Lower leg skin (tissue), 3 donors: ENCODE results near the gene HSDL2.

Experiments
- POLR2A ChIP-seq, 2 donors: fragments of 450-650 bp; IDR thresholded peaks; one replicate each; pipeline ENCODE4 v1.6.1; 2016 to 2017; ENCODE audit warnings: antibody characterized with exemption in 2 of 2, mild to moderate bottlenecking in 1 of 2, moderate library complexity in 1 of 2
- TF ChIP-seq, protein P1 (sequence below), 3 donors: fragments of 450-650 bp; IDR thresholded peaks; one replicate each; pipeline ENCODE4 v1.5.1; 2016; ENCODE audit warnings: antibody characterized with exemption in 3 of 3, mild to moderate bottlenecking in 3 of 3, moderate library complexity in 2 of 3

GRCh38 chr9:112341730-112342129 lies 38.2 kb upstream of the HSDL2 start:
- TF ChIP-seq, protein P1, sequence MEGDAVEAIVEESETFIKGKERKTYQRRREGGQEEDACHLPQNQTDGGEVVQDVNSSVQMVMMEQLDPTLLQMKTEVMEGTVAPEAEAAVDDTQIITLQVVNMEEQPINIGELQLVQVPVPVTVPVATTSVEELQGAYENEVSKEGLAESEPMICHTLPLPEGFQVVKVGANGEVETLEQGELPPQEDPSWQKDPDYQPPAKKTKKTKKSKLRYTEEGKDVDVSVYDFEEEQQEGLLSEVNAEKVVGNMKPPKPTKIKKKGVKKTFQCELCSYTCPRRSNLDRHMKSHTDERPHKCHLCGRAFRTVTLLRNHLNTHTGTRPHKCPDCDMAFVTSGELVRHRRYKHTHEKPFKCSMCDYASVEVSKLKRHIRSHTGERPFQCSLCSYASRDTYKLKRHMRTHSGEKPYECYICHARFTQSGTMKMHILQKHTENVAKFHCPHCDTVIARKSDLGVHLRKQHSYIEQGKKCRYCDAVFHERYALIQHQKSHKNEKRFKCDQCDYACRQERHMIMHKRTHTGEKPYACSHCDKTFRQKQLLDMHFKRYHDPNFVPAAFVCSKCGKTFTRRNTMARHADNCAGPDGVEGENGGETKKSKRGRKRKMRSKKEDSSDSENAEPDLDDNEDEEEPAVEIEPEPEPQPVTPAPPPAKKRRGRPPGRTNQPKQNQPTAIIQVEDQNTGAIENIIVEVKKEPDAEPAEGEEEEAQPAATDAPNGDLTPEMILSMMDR (IDR thresholded peaks at IDR 0.05): no peak
- TF ChIP-seq POLR2A (IDR thresholded peaks at IDR 0.05): no peak
